Stimulated activated CD8-positive, alpha-beta memory T cell treated with anti-CD3 and anti-CD28 coated beads, Interleukin-15, amount 100 ng/mL, for 24 hours (primary cell): ENCODE results near the gene KRT17.
"Not testable (repeated sequence)": the region's sequence is repeated elsewhere in the genome, so short reads cannot be mapped to it uniquely, and the experiment has no call there.

ENCODE experiments used
- DNase-seq: peaks from one replicate; pipeline ENCODE4 v3.0.0-alpha.2; 2020; ENCODE audit warnings: low read depth

Gene KRT17

DNA sequence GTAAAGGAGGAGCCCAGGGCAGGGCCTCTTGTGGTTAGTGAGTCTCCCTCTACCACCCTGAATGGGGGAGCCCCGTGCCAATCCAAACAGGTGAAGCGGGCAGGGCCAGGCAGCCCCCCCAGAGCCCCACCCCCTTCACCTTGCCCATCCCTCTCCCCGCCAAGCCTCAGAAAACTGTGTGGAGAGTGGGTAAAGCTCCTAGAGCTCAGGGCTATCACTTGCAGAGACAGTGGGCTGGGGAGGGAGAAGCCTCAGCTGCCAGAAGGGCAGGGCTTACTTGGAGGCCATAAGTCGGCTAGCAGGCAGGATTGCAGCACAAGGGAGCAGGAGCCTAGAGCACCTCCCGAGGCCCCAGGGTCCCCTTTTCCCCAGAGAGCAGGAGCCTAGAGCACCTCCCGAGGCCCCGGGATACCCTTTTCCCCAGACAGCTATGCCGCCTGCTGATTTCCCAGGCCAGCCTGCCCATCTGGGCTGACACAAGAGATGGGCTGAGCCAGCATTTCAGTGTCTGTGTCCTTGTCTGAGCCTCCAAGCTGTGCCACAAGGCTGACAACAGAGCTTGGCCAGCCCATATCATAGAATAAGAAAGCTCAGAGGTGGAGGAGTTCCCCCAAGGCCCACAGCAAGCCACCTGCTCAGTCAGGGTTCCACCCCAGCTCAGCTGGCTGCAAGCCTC, 30.9 kb downstream of the KRT17 start:
- no peak for DNase-seq

DNA sequence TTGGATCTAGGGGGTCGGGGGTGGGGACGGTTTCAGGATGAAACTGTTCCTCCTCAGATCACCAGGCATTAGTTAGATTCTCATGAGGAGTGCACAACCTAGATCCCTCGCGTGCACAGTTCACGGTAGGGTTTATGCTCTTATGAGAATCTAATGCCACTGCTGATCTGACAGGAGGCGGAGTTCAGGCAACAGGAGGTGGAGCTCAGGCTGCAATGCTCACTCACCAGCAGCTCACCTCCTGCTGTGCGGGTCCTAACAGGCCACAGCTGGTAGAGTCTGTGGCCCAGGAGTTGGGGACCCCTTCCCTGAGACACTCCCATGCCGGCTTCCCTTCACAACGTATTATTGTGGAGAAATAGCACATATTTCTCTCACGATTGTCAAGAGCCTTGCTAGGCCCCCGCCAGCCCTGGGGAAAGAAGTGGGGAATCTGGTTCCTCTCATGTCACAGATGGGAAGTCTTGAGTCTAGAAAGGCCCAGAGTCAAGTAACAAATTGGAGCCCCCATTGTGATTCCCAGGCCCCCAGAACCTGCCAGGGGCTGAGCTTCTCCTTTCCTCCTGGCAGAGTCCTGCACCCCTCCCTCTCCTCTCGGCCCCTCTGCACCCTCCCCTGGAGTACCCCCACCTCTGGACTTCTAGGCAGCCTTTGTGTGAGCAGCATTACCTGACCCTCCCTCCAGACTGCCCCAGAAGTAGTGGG, 31.6 kb downstream of the KRT17 start:
- DNase-seq, result no peak

DNA sequence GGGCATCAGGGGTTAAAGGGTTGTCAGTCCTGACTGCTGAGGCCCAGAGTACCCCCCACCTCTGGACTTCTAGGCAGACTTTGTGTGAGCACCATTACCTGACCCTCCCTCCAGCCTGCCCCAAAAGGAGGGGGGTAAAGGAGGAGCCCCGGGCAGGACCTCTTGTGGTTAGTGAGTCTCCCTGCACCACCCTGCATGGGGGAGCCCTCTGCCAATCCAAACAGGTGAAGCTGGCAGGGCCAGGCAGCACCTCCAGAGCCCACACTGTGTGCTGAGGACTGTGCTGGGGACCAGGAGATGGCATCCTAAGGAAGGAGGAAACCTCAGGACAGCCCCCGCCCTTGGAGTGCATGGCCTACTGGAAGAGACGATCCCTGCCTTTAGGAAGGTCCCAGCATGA, 35.1 kb downstream of the KRT17 start:
- DNase-seq, result no peak

DNA sequence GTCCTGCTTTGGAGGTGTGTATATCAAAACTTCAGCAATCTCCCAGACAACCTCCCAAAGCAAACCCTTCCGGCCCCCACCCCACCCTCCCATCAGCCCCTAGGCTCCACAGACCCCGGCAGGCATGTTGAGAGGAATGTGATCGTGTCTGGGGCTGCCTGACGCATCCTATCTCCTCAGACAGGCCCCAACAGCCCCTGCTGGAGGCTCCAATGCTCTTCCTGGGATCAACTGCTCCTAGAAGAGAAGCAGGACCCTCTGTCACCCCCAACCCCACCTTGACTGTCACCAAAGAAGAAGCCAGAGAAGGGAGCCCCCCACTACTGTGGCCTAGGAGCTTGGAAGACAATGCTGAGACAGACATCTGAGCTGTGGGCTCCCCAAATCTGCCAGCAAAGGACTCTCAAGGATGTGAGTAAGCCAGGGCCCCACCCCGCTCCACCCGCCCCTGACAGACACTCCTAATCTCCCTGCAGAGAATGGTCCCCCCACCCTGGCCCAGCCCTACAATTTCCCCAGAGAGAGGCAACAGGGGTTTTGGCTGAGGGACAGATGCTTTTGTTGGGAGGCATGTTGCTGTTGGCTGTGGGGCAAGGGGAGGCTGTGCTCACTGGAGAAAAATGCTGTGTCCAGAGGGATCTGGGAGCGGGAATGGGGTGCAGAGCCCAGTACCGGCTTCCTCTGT, 36.1 kb downstream of the KRT17 start:
- DNase-seq, result no peak

DNA sequence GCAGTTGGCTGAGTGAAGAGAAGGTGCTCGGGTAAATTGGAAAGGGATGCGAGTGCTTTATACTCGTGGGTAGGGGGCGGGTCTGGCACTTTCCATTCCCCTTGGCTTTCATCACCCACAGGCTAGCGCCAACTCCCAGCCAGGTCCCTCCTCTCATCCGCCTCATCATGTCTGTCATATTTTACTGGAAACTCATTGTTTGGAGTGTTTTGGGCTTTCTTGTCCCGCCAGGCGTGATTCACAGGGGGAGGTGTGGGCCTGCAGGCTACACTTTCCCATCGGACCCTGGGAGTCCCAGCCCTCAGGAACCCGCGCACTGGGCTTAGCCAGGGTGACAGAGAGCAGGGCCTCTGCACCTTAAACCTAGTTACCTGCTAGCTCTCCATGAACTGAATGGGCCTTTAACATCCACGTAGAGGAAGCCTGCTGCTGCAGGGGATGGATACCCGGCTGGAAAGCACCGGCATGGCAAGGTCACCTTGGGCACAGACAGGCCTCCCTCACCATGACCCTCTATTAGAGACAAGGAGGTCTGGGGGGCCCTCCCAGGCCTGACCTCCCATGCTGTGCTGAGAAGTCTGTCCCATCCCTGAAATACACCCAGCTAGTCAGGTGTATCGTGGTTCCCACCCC, 37.4 kb downstream of the KRT17 start, which contains the start of gene KRT14:
Gene KRT14, minus strand, starts transcription at position 33 of the 633 bp plus-strand sequence. CDS start 61 bp downstream, outside the sequence.
- no peak for DNase-seq

DNA sequence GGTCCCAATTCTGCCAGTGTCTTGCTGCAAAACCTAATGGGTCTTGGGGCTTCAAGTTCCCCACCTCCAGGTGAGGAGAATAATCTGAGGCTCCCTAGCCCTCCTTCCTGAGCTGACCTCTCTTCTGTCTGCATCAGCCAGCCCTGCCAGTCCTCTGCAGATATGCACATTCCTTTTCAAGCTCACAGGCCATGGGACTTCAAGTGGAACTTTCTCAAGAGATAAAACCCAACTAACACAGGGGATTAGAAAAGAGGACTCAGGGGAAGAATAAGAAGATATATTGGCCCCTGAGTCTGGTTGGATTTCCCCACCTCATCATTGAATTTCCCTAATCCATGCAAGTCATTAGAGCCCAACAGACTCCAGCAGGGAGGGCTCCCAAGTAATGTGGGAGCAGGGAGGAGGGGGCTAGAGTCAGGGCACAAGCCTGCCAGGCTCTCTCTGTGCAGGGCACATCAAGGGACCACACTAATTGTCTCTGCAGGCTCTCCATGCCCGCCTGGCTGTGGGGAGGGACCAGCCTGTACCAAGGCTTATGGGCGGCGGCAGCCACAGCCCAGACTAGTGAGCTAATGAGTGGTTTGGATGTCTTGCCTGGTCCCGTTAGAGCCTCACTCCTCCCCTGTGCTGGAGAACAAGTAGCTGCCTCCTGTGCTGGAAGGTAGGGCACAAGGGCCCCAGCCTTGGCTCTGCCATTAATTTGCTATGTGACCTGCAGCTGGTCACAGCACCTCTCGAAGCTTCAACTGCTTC, 38.9 kb downstream of the KRT17 start:
- no peak for DNase-seq

DNA sequence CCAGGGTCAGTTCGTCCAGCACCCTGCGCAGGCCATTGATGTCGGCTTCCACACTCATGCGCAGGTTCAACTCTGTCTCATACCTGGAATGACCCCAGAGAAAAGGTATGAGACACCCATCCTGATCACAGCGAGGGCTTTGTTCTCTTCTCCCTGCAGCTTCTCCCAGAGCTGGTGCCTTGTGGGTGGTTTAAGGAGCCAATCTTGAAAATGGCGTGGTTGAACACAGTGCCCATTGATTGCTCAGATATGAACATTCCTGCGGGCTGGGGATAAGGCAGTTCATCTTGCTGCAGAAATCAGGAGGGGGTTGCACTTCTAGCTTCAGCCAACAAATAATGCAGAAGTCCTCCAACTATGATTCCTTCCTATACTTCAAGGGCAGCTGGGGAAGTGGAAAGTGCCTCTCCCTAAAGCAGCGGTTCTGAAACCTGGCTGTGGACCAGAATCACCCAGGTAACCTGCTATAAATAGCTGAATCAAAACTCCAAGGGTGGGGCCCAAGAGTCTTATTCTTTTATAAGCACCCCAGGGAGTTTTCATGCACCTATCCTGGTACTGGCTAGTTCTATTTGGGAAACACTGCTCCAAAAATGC, 39.9 kb downstream of the KRT17 start:
- not testable (repeated sequence) for DNase-seq

DNA sequence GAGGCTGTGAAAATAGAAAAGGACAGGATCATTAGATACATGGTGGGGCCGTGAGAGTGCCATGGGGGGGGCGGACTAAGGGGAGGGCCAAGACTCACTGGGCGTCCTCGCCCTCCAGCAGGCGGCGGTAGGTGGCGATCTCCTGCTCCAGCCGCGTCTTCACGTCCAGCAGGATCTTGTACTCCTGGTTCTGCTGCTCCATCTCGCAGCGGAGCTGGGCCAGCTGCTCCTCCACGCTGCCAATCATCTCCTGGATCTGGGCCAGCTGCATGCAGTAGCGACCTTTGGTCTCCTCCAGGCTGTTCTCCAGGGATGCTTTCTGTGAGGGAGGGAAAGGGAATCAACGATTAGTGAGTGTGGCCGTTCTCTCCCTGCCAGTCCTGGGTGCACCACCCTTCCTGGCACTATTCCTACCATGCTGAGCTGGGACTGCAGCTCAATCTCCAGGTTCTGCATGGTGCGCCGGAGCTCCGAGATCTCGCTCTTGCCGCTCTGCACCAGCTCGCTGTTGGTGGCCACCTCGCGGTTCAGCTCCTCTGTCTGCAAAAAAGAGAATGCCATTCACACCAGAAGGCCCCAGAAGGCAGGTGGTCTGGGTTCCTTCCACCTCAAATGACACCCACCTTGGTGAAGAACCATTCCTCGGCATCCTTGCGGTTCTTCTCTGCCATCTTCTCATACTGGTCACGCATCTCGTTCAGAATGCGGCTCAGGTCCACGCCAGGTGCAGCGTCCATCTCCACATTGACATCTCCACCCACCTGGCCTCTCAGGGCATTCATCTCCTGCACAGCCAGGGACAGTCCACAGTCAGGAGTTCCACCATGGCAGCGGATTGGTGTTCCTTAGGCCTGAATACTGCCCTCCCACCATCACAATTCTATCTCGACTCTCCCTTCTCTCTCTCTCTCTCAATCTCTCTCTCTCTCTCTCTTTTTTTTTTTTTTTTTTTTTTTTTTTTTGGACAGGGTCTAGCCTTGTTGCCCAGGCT, 40.9 kb downstream of the KRT17 start:
- no peak for DNase-seq

DNA sequence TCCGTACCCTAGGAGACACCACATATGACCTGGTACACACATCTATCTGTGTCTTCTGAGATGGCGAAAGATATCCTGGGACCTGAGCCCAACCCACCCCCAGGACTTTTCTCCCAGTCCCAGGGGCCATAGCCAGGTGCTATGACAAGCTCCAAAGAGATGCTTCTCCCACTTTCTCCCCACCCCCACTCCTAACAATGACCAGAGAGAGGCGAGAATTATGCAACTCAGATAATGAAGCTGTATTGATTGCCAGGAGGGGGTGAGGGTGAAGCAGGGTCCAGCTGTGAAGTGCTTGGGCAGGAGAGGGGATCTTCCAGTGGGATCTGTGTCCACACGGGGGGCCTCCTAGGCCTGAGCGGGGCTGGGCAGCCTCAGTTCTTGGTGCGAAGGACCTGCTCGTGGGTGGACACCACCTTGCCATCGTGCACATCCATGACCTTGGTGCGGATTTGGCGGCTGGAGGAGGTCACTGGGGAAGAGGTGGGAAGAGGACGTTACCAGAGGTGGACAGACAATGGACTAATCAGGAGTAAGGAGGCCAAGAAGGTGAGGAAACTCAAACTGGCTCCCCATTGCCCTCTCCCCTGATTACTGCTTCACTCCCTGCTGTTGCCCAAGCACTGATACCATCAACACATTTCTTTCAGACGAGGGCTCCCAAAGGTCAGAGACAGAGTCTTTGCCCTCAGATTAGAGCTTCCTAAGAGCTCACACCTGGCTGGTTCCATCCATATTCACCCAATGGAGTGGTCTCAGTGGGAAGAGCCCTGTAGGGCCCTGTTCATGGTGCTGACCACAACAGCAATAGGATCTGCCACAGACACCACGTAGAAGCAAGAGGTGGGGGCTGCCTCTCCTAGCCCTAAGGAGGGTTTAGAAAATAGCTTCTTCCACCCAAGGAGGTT, 42.1 kb downstream of the KRT17 start:
- not testable (repeated sequence) for DNase-seq

DNA sequence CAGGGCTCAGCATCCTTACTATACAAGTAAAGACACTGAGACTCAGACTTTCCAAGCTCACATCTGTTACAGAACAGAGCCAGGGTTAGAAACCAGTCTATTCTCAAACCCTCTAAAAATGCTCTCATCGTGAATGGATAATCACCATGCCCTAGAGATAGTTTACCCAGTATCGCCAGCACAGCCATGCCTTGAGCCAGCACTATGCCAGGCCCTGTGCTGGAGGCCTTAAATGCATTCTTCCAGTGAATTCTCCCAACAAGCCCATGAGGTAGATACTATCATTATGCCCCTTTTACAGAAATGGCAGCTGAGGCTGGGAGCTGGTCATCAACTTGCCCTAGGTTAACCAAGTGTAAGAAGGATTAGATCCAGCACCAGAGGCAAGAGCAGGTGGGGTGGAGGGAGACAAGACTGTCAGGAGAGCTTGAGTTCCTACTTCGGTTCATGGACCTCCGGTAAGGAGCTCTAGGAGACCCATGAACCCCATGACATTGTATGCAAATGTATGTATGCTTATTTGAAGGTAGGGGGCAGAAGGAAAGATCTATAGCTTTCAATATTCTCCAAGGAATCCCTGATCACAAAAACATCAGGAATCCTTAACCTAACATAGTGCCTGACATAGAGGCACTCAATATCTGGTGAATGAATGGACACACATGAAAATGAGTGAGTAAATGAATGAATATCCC, 42.9 kb downstream of the KRT17 start:
- DNase-seq, result no peak

DNA sequence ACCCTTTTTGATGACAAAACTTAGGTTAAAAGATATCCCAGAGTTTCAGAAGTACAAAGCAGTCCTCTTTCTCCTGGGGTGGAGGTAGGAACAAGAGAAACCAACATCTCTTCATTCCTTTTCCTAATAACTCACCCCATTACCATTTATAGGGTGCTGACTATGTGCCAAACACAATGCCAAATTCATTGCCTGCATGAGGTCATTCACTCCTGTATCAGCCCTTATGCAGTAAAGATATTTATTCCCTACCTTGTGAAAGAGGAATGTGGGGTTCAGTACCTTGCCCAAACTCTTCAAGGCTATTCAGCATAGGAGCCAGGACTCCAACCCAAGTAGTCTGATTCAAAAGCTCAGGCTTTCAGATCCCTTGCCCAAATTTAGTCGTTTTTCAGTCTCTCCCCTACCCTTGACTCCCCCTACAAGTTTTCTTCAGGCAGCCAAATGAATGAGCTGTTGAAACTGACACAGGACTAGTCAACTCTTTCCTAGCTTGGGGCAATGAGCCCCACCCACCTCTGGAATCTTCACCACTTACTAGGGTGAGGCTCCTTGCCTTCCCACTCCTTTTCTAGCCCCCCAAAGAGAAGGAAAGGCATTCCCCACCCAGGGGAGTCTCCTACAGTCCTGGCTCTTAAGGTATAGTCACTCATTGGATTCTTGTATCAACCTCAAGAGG, 43.5 kb downstream of the KRT17 start:
- no peak for DNase-seq

DNA sequence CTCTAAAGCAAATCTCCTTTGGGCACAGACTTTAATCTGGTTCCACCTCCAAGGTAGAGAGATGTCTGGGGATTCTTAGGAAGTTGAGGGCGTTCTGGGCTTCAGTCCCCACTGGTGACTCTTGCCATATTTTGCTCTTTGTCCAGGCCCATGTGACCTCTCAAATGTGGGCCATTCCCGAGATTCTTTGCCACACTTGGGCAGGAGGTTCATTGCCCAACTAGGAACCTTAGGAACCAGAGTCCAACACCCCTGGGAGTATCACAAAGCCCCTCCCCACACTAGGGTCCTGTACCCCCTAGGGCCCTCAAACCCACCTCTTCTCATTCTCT, 44.2 kb downstream of the KRT17 start:
- DNase-seq, result no peak

DNA sequence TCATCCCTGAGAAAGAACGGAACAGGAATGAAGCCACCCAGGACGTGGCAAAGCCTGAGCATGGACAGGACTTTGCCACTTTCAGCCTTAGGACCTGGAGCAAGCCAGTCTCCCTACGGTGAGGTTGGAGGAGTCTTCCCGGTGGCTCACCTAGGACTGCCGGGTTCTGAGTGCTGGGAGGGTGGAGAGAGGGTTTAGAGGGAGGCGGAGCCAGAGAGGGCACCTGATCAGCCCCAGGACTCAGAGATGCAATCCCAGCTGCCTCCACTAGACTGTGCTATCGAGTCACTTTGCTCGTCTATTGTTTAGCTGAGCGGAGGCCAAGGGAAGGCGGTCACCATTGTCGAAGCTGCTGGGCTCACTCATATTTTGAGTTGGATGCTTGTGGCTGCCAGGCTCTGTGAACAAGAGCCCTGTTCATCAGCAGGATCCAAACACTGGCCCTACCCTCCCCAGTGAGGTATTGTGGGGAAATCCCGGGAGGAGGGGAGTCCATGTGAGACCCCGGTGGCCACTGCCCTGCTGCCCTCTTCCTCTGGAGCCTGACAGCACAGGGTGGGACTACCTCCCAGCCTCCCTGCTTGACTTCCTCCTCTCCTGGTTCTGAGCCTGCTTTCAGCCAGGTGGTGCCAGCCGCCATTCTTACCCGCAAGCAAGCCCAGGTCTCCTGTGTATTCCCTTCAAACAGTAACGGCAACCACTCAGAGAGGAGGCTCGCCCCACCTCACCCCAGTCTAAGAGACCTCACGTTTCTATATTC, 44.7 kb downstream of the KRT17 start:
- DNase-seq, result peak; percentile 21

DNA sequence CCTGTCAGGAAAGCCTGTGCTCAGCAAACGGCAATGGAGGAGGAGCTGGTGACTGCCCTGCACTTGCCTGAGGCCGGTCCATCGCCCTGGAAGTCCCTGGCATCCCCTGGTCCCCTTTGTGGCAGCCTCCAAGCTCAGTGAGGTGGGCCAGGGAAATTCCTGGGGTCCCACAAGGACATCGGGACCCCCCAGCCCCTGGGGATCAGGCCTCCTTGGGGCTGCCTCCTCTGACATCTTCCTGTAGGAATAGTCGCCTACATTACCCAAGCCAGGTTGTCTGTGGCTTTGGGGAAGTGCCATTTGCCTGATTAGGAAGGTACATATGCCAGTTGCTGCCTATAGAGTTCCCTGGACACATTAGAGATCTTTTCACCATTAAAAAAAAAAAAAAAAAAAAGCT, 45.4 kb downstream of the KRT17 start:
- DNase-seq, result no peak

DNA sequence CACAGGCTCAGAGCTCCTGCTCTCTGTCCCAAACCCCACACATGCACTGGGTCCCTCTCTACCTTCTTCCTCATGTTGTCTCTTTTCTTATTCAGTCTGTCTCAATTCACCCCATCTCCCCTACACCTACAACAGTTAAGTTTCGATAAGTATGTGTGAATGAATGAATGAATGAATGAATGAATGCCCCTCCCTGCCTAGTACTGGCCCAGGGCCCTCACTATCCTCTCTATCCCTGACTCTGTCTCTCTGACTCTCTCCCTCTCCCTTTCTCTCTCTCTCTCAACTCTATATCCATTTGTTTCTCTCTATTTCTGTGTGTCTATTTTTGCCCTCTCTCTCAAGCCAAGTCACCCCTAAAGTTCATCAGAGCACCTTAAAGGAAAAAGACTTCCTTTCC, 45.8 kb downstream of the KRT17 start:
- no peak for DNase-seq

DNA sequence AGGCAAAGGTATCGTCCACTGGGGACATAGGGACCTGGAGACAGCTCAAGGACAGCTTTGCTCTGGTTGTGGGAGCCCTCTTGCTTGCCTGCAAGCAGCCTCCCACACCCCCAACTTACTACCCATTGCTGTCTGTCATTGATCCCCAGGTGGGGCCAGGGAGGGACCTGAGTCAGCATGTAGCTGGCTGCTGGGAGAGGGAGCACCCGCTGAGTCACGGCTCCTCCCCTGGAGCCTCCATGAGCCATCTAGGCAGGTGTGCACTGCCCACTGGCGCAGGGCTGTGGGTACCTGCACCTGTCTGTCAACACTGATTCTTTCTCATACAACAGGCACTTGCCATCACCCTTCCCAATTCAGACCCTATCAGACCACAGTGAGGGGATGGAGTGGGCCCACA, 47.6 kb downstream of the KRT17 start:
- DNase-seq, result not testable (repeated sequence)

DNA sequence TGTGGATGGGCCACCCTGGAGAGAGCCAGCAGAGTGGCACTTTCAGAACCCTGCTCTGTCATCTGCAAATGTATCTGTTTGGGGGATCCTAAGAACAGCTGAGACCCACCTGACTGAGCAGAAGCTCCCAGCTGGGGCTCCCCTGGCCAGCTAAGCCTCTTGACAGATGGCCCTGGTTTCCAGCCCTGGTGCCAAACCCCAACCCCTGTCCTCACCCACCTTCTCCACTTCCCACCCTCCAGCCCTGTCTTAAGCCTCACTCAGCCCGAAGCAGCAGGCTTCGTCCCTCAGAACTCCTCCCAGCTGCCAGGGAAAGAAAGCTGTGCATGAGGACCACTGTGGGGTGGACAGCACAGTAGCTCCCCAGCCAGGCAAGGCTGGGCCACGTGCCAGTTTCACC, 49.0 kb downstream of the KRT17 start:
- no peak for DNase-seq
